H1 (cell line): Measurements from ENCODE around the gene IL32. TPM values are rescaled to one million over a fixed set of nuclear protein-coding genes. Genes with fewer than 3 reads are reported as not detected.

ENCODE experiments used
- CTCF ChIA-PET: fragments of 300-600 bp; sonication (Branson Sonifier 250); formaldehyde crosslinking; loops from one replicate; lab custom pipeline; 2021; ENCODE audit not compliant: partially characterized antibody; lab: Charles Lee
- POLR2A ChIA-PET: fragments of 300-600 bp; sonication (Branson Sonifier 250); formaldehyde crosslinking; loops from one replicate; lab custom pipeline; 2021; ENCODE audit warnings: inconsistent platforms; ENCODE audit not compliant: partially characterized antibody; lab: Charles Lee
- DNase-seq, 2 experiments: peaks; one replicate each; pipeline versions ENCODE4 v3.0.0 to v3.0.0-alpha.2; 2010 to 2022; ENCODE audit warnings: low spot score in 2 of 2, low read depth in 1 of 2, mixed read lengths in 1 of 2
- FAIRE-seq: peaks from 2 replicates; lab custom pipeline; 2011; peaks lifted over from hg19 to GRCh38; lab: Jason Lieb, UNC
- H2AFZ ChIP-seq: 2 replicates; pipeline ENCODE4 v1.8.1; 2012; ENCODE audit warnings: low read length, inconsistent platforms
- H2AK5ac ChIP-seq: 2 replicates; pipeline ENCODE4 v1.6.1; 2013; ENCODE audit warnings: low read depth, low read length
- H2BK120ac ChIP-seq: replicated peaks from 2 replicates; pipeline ENCODE3; 2013; ENCODE audit warnings: low read depth, low read length, inconsistent platforms
- H2BK12ac ChIP-seq: 2 replicates; pipeline ENCODE4 v1.6.1; 2013; ENCODE audit warnings: low read depth, low read length
- H2BK15ac ChIP-seq: 2 replicates; pipeline ENCODE4 v1.6.1; 2013; ENCODE audit warnings: low read length
- H2BK20ac ChIP-seq: 2 replicates; pipeline ENCODE4 v1.6.1; 2013; ENCODE audit warnings: low read length
- H2BK5ac ChIP-seq: 2 replicates; pipeline ENCODE4 v1.6.1; 2013; ENCODE audit warnings: low read depth, low read length
- H3K14ac ChIP-seq: 2 replicates; pipeline ENCODE4 v1.6.1; 2013; ENCODE audit warnings: inconsistent platforms; ENCODE audit not compliant: insufficient read length
- H3K18ac ChIP-seq: 2 replicates; pipeline ENCODE4 v1.6.1; 2013; ENCODE audit warnings: low read length; ENCODE audit errors: extremely low read depth
- H3K23ac ChIP-seq: 2 replicates; pipeline ENCODE4 v1.6.1; 2013; ENCODE audit warnings: inconsistent platforms; ENCODE audit not compliant: insufficient read length
- H3K23me2 ChIP-seq: 2 replicates; pipeline ENCODE4 v1.6.1; 2013; ENCODE audit warnings: low read depth, low read length
- H3K27ac ChIP-seq: 2 replicates; pipeline ENCODE4 v1.6.1; 2011; ENCODE audit warnings: low read depth, low read length, inconsistent platforms
- H3K27me3 ChIP-seq, 4 experiments: replicated peaks in 1 of 4; 1 replicate in 1 of 4; 2 replicates in 3 of 4; pipeline versions ENCODE4 v1.6.1 to v1.8.1; 2011 to 2013; ENCODE audit warnings: low read length in 3 of 4, mild to moderate bottlenecking in 3 of 4, inconsistent platforms in 2 of 4, mixed read lengths in 2 of 4, moderate library complexity in 1 of 4; ENCODE audit not compliant: control insufficient read depth in 3 of 4, insufficient read depth in 3 of 4; ENCODE audit errors: extremely low read depth in 1 of 4
- H3K36me3 ChIP-seq, 4 experiments: 2 replicates each; pipeline versions ENCODE4 v1.6.1 to v1.8.1; 2011 to 2013; ENCODE audit warnings: mild to moderate bottlenecking in 4 of 4, low read length in 3 of 4, moderate library complexity in 2 of 4, control low read depth in 1 of 4, inconsistent platforms in 1 of 4; ENCODE audit not compliant: insufficient read depth in 4 of 4, control insufficient read depth in 2 of 4
- H3K4ac ChIP-seq: replicated peaks from 2 replicates; pipeline ENCODE3; 2013; ENCODE audit warnings: low read length, low read depth, mixed read lengths, inconsistent platforms; ENCODE audit not compliant: insufficient read length
- H3K4me1 ChIP-seq, 4 experiments: replicated peaks in 1 of 4; 1 replicate in 1 of 4; 2 replicates in 3 of 4; pipeline versions ENCODE4 v1.6.1 to v1.8.1; 2011 to 2013; ENCODE audit warnings: low read length in 3 of 4, inconsistent platforms in 2 of 4, mixed read lengths in 1 of 4; ENCODE audit not compliant: insufficient read depth in 4 of 4, control insufficient read depth in 3 of 4
- H3K4me2 ChIP-seq, 2 experiments: 2 replicates each; pipeline versions ENCODE4 v1.6.1 to v1.8.1; 2011 to 2013; ENCODE audit warnings: low read depth in 2 of 2, low read length in 2 of 2, control low read depth in 1 of 2, inconsistent platforms in 1 of 2, mild to moderate bottlenecking in 1 of 2; ENCODE audit not compliant: insufficient read depth in 1 of 2
- H3K4me3 ChIP-seq, 4 experiments: fragments of 200-600, 300-600 bp in 1 of 4; sonication (generic), shearing (Covaris generic), sonication (Bioruptor Twin) in 1 of 4; 2 replicates each; pipeline versions ENCODE4 v1.5.1 to v1.8.1; 2011 to 2016; ENCODE audit warnings: low read length in 4 of 4, low read depth in 3 of 4, control low read depth in 2 of 4, inconsistent platforms in 2 of 4, mild to moderate bottlenecking in 2 of 4, mixed read lengths in 1 of 4, moderate library complexity in 1 of 4; ENCODE audit not compliant: insufficient read depth in 2 of 4; ENCODE audit errors: extremely low read depth in 1 of 4
- H3K56ac ChIP-seq: replicated peaks from 2 replicates; pipeline ENCODE3; 2013; ENCODE audit warnings: low read depth, mild to moderate bottlenecking, mixed read lengths, low read length, inconsistent platforms; ENCODE audit not compliant: insufficient read length
- H3K79me1 ChIP-seq: 2 replicates; pipeline ENCODE4 v1.6.1; 2013; ENCODE audit warnings: low read depth, low read length, control low read depth
- H3K79me2 ChIP-seq, 2 experiments: 2 replicates each; pipeline versions ENCODE4 v1.6.1 to v1.8.1; 2012 to 2013; ENCODE audit warnings: low read length in 2 of 2, mild to moderate bottlenecking in 2 of 2, inconsistent platforms in 1 of 2; ENCODE audit not compliant: insufficient read depth in 2 of 2, control insufficient read depth in 1 of 2
- H3K9ac ChIP-seq, 4 experiments: replicated peaks in 1 of 4; 1 replicate in 1 of 4; 2 replicates in 3 of 4; pipeline versions ENCODE4 v1.6.1 to v1.8.1; 2011 to 2013; ENCODE audit warnings: low read depth in 3 of 4, low read length in 3 of 4, control low read depth in 2 of 4, mild to moderate bottlenecking in 2 of 4, moderate library complexity in 2 of 4, inconsistent platforms in 1 of 4; ENCODE audit errors: extremely low read depth in 1 of 4
- H3K9me3 ChIP-seq, 2 experiments: 2 replicates each; pipeline versions ENCODE4 v1.6.1 to v1.8.1; 2012 to 2013; ENCODE audit warnings: mild to moderate bottlenecking in 2 of 2, moderate library complexity in 2 of 2, control low read depth in 1 of 2, inconsistent platforms in 1 of 2, low read depth in 1 of 2, low read length in 1 of 2, mixed read lengths in 1 of 2; ENCODE audit not compliant: insufficient read depth in 2 of 2
- H4K20me1 ChIP-seq, 2 experiments: replicated peaks in 1 of 2; 2 replicates each; pipeline versions ENCODE3 to v1.8.1; 2011 to 2013; ENCODE audit warnings: inconsistent platforms in 2 of 2, low read length in 2 of 2, mild to moderate bottlenecking in 1 of 2; ENCODE audit not compliant: insufficient read depth in 2 of 2, control insufficient read depth in 1 of 2
- H4K5ac ChIP-seq: 2 replicates; pipeline ENCODE4 v1.6.1; 2013; ENCODE audit warnings: low read length, low read depth, mixed read lengths, inconsistent platforms; ENCODE audit not compliant: insufficient read length
- H4K8ac ChIP-seq: 2 replicates; pipeline ENCODE4 v1.8.0; 2013; ENCODE audit warnings: mild to moderate bottlenecking, moderate library complexity, low read length, inconsistent platforms; ENCODE audit not compliant: insufficient read depth; ENCODE audit errors: extremely low read depth
- H4K91ac ChIP-seq: replicated peaks from 2 replicates; pipeline ENCODE3; 2013; ENCODE audit warnings: low read length, mixed read lengths, inconsistent platforms; ENCODE audit not compliant: insufficient read length
- CBX8 ChIP-seq: fragments of 300-800, 300-1000 bp; sonication (generic); IDR thresholded peaks from 2 replicates; pipeline ENCODE4 v1.7.1; 2016; ENCODE audit warnings: low read depth, low read length, borderline replicate concordance
- CHD1 ChIP-seq: IDR thresholded peaks from 2 replicates; pipeline ENCODE4 v1.6.1; 2012; ENCODE audit warnings: low read depth, low read length, improper control_type of control experiment
- CHD2 ChIP-seq: IDR thresholded peaks from 2 replicates; pipeline ENCODE4 v1.6.1; 2012; ENCODE audit warnings: low read length, improper control_type of control experiment
- CREB1 ChIP-seq: IDR thresholded peaks from 2 replicates; pipeline ENCODE4 v1.6.1; 2012; ENCODE audit warnings: inconsistent platforms
- EGR1 ChIP-seq: IDR thresholded peaks from 2 replicates; pipeline ENCODE4 v1.6.1; 2011; ENCODE audit warnings: low read depth, low read length, borderline replicate concordance
- EZH2 ChIP-seq: fragments of 200-600 bp; sonication (generic); IDR thresholded peaks from 2 replicates; pipeline ENCODE4 v1.7.1; 2012; ENCODE audit warnings: low read depth, mild to moderate bottlenecking, moderate library complexity, low read length, inconsistent platforms; ENCODE audit not compliant: severe bottlenecking
- FOSL1 ChIP-seq: IDR thresholded peaks from 2 replicates; pipeline ENCODE4 v1.6.1; 2011; ENCODE audit warnings: mild to moderate bottlenecking, low read depth, low read length, moderate library complexity; ENCODE audit not compliant: insufficient read depth
- HDAC2 ChIP-seq, 2 experiments: fragments of 300-600 bp in 1 of 2; sonication (generic) in 1 of 2; IDR thresholded peaks; 2 replicates each; pipeline ENCODE4 v1.6.1; 2011 to 2012; ENCODE audit warnings: low read depth in 2 of 2, low read length in 2 of 2, mild to moderate bottlenecking in 2 of 2, moderate library complexity in 2 of 2, borderline replicate concordance in 1 of 2, inconsistent platforms in 1 of 2
- JUND ChIP-seq: IDR thresholded peaks from 2 replicates; pipeline ENCODE4 v1.6.1; 2011; ENCODE audit warnings: mild to moderate bottlenecking, improper control_type of control experiment, low read length
- NANOG ChIP-seq: IDR thresholded peaks from 2 replicates; pipeline ENCODE4 v1.6.1; 2011; ENCODE audit warnings: low read length, low read depth, mild to moderate bottlenecking, inconsistent platforms; ENCODE audit not compliant: insufficient read depth, poor library complexity, severe bottlenecking
- POU5F1 ChIP-seq: IDR thresholded peaks from 2 replicates; pipeline ENCODE4 v1.6.1; 2011; ENCODE audit warnings: low read depth, mild to moderate bottlenecking, low read length, moderate library complexity
- RFX5 ChIP-seq: IDR thresholded peaks from 2 replicates; pipeline ENCODE4 v1.6.1; 2011; ENCODE audit warnings: low read depth, low read length, improper control_type of control experiment, borderline replicate concordance
- TCF12 ChIP-seq: IDR thresholded peaks from 2 replicates; pipeline ENCODE4 v1.6.1; 2011; ENCODE audit warnings: low read depth, mild to moderate bottlenecking, low read length
- WGBS, 2 experiments: shearing (Covaris generic) in 1 of 2; methylation state at CpG; one replicate each; pipeline versions ENCODE4 v1.1.6 to v1.1.7; 2013 to 2015; ENCODE audit warnings: low lambda C conversion rate in 2 of 2, mixed read lengths in 2 of 2, inconsistent platforms in 1 of 2, low coverage in 1 of 2, missing lambda C conversion rate in 1 of 2; ENCODE audit not compliant: insufficient replicate concordance in 2 of 2, insufficient coverage in 1 of 2, insufficient read length in 1 of 2; ENCODE audit errors: extremely low coverage in 1 of 2, missing lambda C conversion rate in 1 of 2; 5-methylcytosine and 5-hydroxymethylcytosine counted together
- polyA plus RNA-seq, 7 experiments: library from polyadenylated mRNA; depleted of rRNA in 3 of 7; stranded (reverse) in 5 of 7; unstranded in 2 of 7; fragments of >200 nt in 5 of 7; fragments of 200-250 nt in 2 of 7; gene quantifications; 1 replicate in 5 of 7; 2 replicates in 1 of 7; 4 replicates in 1 of 7; pipeline versions ENCODE4 v1.2.1 to v1.2.3, GENCODE V29; 2011 to 2013; ENCODE audit warnings: missing spikeins in 2 of 7, mixed read lengths in 2 of 7
- total RNA-seq: library from RNA; stranded (reverse); fragmentation: NEBNext Ultra II Directional; extraction: Animal tissue kit (Norgen Biotek cat#: 25700); gene quantifications from 2 replicates; pipeline ENCODE4 v1.2.1, GENCODE V29; 2021

IL32 gene
- total and polyA plus RNA-seq, 2 of the 8 experiments (the other 6 are each of a cell fraction or from before 2014, with no cell fraction given): 2.7 to 5.0 TPM

- 64% methylated on average over 7 of the region's 9 CpGs; no CpG with 5 or more reads in 1 of the 2 experiments for WGBS, 2 experiments
- no peak for FAIRE-seq
- no peak overlapping the region for H2BK120ac ChIP-seq
- no peak for TF ChIP-seq FOSL1
- TF ChIP-seq POU5F1: no peak
- no peak for TF ChIP-seq CREB1
- no peak for TF ChIP-seq EZH2
- no peak for TF ChIP-seq HDAC2 (IDR thresholded peaks at IDR 0.05; ENCODE audit: borderline replicate concordance in 1 of 2, low read depth in 2 of 2, low read length in 2 of 2)
- TF ChIP-seq CHD1: no peak
- no peak for TF ChIP-seq CBX8
- no peak for TF ChIP-seq NANOG
- no peak for TF ChIP-seq RFX5
- TF ChIP-seq TCF12: no peak
- TF ChIP-seq CHD2: no peak
- no peak for TF ChIP-seq JUND
- TF ChIP-seq EGR1: no peak
Observed at GRCh38 chr16:3074860-3075522, 9.6 kb downstream of the IL32 start.

More at GRCh38 chr16:3074860-3075522, 9.6 kb downstream of the IL32 start:
- CTCF ChIA-PET: interaction anchor here (0.6 to 4.4 kb wide), 11 partner anchors 10 to 426 kb away, joined by 3 to 22 read pairs (median 8); partner anchors contain the start of genes CLUAP1 and ZSCAN10
- no peak overlapping the region for H3K14ac ChIP-seq
- no peaks in the 10 kb centered on the region; a peak in 1 of 7 replicates for H3K27me3 ChIP-seq
- no peak overlapping the region for H2AK5ac ChIP-seq
- H4K20me1 ChIP-seq: peaks cover 0 to 4% of the 10 kb centered on the region in 2 experiments
- no peak overlapping the region for H4K91ac ChIP-seq
- H3K36me3 ChIP-seq: no peaks in the 10 kb centered on the region
- peaks cover 0 to 2% (median 0%) of the 10 kb centered on the region in 4 experiments; a peak in 2 of 7 replicates for H3K4me1 ChIP-seq
- H3K9ac ChIP-seq: no peak overlapping the region
- H2BK12ac ChIP-seq: no peak overlapping the region
- POLR2A ChIA-PET: interaction anchor here (0.9 to 6.6 kb wide), 10 partner anchors 9 to 52 kb away, joined by 3 to 86 read pairs (median 6); partner anchors contain the start of genes IL32 and ZSCAN10
- no peak for DNase-seq
- no peak overlapping the region for H3K18ac ChIP-seq
- no peak overlapping the region for H3K4me3 ChIP-seq
- no peak overlapping the region for H3K56ac ChIP-seq
- no peaks in the 10 kb centered on the region for H3K79me1 ChIP-seq
- no peak overlapping the region for H4K5ac ChIP-seq
- no peaks in the 10 kb centered on the region for H3K23me2 ChIP-seq
- H2AFZ ChIP-seq: no peak overlapping the region
- no peaks in the 10 kb centered on the region for H3K79me2 ChIP-seq
- H3K23ac ChIP-seq: no peak overlapping the region
- no peak overlapping the region for H2BK15ac ChIP-seq
- H3K4ac ChIP-seq: no peak overlapping the region
- H3K4me2 ChIP-seq: no peak overlapping the region
- no peak overlapping the region for H3K27ac ChIP-seq
- no peak overlapping the region for H2BK5ac ChIP-seq
- H4K8ac ChIP-seq: no peak overlapping the region
- H3K9me3 ChIP-seq: no peaks in the 10 kb centered on the region
- H2BK20ac ChIP-seq: no peak overlapping the region; the same call in 1 of the 2 replicates
